Measurements from ENCODE around the gene C9orf43.

GRCh38 chr9:113399646-113400200 lies 10.8 kb upstream of the C9orf43 start:
- no peak for TF ChIP-seq POLR2A (IDR thresholded peaks at IDR 0.05; ENCODE audit: low read depth, low read length)
- TF ChIP-seq CTCF (IDR thresholded peaks at IDR 0.05; ENCODE audit: extremely low read depth in 1 of 2, insufficient read depth in 1 of 2, low read depth in 1 of 2, low read length in 2 of 2): no peak
- no peak for TF ChIP-seq POLR2AphosphoS5 (IDR thresholded peaks at IDR 0.05; ENCODE audit: insufficient read depth, low read depth, low read length)
- TF ChIP-seq EZH2 (IDR thresholded peaks at IDR 0.05; ENCODE audit: borderline replicate concordance, low read depth, low read length, severe bottlenecking): no peak
- no peak for TF ChIP-seq JUN (IDR thresholded peaks at IDR 0.05; ENCODE audit: borderline replicate concordance, insufficient read depth, insufficient read length, low read depth)
- TF ChIP-seq MAX (IDR thresholded peaks at IDR 0.05; ENCODE audit: insufficient read depth, insufficient read length): no peak
- no peak for TF ChIP-seq MYC (IDR thresholded peaks at IDR 0.05; ENCODE audit: low read depth, low read length)
